Measurements from ENCODE around the gene RERE. TPM values are rescaled to one million over a fixed set of nuclear protein-coding genes. Genes with fewer than 3 reads are reported as not detected.

Gene RERE
- total RNA-seq, 1 donor from 2014 or later = 64.6 TPM

DNA sequence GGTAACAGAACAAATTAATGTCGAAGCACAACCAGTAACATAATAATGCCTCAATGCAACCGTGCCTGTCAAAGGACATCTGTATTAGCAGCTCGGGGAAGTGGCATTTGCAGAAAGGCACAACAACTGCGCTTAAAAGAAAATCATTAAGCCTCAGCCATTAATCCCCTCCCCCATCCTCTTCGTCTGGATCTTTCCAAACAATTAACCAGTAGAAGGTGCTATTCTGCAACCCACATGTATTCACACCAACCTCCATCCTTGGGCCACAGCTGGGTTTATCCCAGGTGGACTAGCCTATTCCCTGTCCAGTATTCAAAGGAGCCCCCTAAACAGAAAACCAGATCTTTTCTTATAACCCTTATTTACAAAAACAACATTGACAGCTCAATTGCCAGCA, 2.6 kb downstream of the RERE start:
- Histone ChIP-seq H3K36me3 (no peaks in the 10 kb centered on the region), H3K27me3 (no peaks in the 10 kb centered on the region), H3K4me3 (no peak overlapping the region), H3K27ac (no peak overlapping the region), H3K4me1 (peaks cover 0 to 6% of the 10 kb centered on the region in 2 donors), H3K9me3 (no peaks in the 10 kb centered on the region)
- intact Hi-C loops (cut with DNase I) = no loop called here
- TF ChIP-seq, protein P1, sequence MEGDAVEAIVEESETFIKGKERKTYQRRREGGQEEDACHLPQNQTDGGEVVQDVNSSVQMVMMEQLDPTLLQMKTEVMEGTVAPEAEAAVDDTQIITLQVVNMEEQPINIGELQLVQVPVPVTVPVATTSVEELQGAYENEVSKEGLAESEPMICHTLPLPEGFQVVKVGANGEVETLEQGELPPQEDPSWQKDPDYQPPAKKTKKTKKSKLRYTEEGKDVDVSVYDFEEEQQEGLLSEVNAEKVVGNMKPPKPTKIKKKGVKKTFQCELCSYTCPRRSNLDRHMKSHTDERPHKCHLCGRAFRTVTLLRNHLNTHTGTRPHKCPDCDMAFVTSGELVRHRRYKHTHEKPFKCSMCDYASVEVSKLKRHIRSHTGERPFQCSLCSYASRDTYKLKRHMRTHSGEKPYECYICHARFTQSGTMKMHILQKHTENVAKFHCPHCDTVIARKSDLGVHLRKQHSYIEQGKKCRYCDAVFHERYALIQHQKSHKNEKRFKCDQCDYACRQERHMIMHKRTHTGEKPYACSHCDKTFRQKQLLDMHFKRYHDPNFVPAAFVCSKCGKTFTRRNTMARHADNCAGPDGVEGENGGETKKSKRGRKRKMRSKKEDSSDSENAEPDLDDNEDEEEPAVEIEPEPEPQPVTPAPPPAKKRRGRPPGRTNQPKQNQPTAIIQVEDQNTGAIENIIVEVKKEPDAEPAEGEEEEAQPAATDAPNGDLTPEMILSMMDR (IDR thresholded peaks at IDR 0.05) = no peak
- DNase-seq (ENCODE audit: low spot score in 2 of 2) = no peak

DNA sequence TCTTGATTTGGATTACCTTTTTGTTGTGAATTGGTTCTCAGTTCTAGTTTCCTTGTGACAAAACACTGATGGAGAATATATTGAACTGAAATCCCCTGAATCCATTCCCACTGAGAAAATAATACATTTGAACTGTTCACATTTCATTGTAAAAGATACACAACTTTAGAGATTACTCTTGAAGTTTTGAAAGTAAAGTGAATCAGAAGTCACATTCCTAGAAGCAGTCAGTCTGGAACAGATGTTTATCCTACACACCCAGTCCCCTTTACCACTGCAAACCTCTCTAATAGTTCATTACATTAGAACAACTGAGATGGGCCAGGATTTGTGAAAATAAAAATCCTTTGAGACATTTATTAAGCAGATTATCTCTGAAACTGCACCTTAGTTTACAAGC, 3.4 kb downstream of the RERE start:
- DNase-seq (ENCODE audit: low spot score in 2 of 2) = no peak
- intact Hi-C loops (cut with DNase I) = no loop called here
- TF ChIP-seq, protein P1 (IDR thresholded peaks at IDR 0.05) = no peak
- H3K4me1 ChIP-seq = peaks cover 0 to 6% of the 10 kb centered on the region in 2 donors
- H3K36me3 ChIP-seq = no peaks in the 10 kb centered on the region
- H3K9me3 ChIP-seq = no peaks in the 10 kb centered on the region
- no peak overlapping the region for H3K27ac ChIP-seq
- H3K27me3 ChIP-seq = no peaks in the 10 kb centered on the region
- H3K4me3 ChIP-seq = no peak overlapping the region

DNA sequence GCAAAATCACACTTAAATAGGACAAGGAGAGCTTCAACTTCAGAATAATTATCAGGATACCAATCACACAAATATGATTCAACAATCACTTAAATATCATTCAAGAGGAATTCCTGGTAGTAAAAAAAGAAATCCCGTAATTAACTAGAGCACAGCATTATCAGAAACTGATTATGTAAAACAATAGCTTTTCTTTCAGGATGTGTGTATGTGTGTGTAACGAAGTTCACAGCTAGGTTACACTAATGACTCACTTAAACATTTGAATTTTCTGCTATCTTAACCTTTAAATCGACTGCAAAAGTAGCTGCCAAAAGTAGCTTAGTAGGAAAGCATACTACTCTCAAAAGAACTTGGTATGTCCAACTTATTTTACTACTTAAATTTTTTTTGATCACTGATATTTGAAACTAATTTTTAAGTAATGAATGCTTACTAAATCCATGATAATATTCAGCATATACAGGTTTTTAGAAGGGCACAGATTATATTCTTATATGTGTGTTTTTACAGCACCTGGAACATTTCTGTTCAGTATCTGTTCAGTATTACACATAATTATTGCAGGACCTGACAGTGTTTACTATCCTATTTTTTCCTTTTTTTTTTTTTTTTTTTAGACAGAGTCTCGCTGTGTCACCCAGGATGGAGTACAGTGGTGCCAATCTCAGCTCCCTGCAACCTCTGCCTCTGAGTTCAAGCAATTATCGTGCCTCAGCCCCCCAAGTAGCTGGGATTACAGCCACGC, 4.2 kb downstream of the RERE start:
- no peaks in the 10 kb centered on the region for H3K9me3 ChIP-seq
- H3K4me3 ChIP-seq = no peak overlapping the region
- H3K27me3 ChIP-seq = no peaks in the 10 kb centered on the region
- DNase-seq (ENCODE audit: low spot score in 2 of 2) = no peak
- no peak overlapping the region for H3K27ac ChIP-seq
- no peaks in the 10 kb centered on the region for H3K36me3 ChIP-seq
- peaks cover 0 to 6% of the 10 kb centered on the region in 2 donors for H3K4me1 ChIP-seq
- intact Hi-C loops (cut with DNase I) = no loop called here
- TF ChIP-seq, protein P1 (IDR thresholded peaks at IDR 0.05) = no peak

DNA sequence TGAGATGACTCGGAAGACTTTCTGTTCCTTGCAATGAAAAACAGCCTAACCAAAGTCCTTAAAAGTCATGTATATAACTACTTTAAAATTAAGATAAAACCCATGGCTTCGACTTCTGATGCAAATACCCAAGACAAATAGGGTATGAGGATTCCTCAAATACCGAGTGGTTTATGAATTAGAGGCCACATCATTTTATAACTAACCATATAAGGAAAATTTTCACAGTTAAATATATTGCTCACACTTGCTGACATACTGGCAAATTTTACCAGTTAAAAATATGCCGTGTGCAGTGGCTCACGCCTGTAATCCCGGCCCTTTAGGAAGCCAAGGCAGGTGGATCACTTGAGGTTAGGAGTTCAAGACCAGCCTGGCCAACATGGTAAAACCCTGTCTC, 5.4 kb downstream of the RERE start:
- no peak overlapping the region for H3K4me3 ChIP-seq
- H3K27me3 ChIP-seq = no peaks in the 10 kb centered on the region
- H3K9me3 ChIP-seq = no peaks in the 10 kb centered on the region
- no peak overlapping the region for H3K27ac ChIP-seq
- intact Hi-C loops (cut with DNase I) = no loop called here
- no peak for DNase-seq (ENCODE audit: low spot score in 2 of 2)
- H3K36me3 ChIP-seq = no peaks in the 10 kb centered on the region
- TF ChIP-seq, protein P1 (IDR thresholded peaks at IDR 0.05) = no peak
- H3K4me1 ChIP-seq = peaks cover 0 to 6% of the 10 kb centered on the region in 2 donors

DNA sequence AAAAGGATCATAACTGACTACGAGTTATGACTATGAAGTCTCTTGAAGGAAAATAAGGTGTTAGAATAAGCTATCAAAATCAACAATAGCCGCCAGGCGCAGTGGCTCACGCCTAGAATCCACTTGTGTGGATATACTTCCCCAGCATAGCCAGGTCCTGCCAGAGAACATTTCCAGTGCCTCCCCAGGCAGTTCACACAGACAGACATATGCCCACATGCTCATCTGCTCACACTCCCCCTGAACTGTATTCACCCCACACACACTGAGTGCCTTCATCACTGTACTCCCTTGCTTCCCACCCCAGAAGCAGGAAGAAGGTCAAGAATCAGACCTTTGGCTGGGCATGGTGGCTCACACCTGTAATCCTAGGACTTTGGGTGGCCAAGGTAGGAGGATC, 6.5 kb downstream of the RERE start:
- H3K4me3 ChIP-seq = no peak overlapping the region
- peaks cover 0 to 3% of the 10 kb centered on the region in 2 donors for H3K4me1 ChIP-seq
- H3K9me3 ChIP-seq = no peaks in the 10 kb centered on the region
- H3K36me3 ChIP-seq = no peaks in the 10 kb centered on the region
- intact Hi-C loops (cut with DNase I) = no loop called here
- H3K27ac ChIP-seq = no peak overlapping the region
- no peak for DNase-seq (ENCODE audit: low spot score in 2 of 2)
- TF ChIP-seq, protein P1 (IDR thresholded peaks at IDR 0.05) = no peak
- H3K27me3 ChIP-seq = no peaks in the 10 kb centered on the region
